Neural cell (in vitro differentiated cells): Measurements from ENCODE around the gene KRTAP5-8.

Experiments
- EP300 ChIP-seq: fragments of 450-650 bp; conservative IDR thresholded peaks from 2 replicates; pipeline ENCODE4 v1.6.1; 2014; ENCODE audit warnings: antibody characterized with exemption, mild to moderate bottlenecking, moderate library complexity; ENCODE audit not compliant: poor library complexity, severe bottlenecking
- EZH2 ChIP-seq: fragments of 200-600, 300-800 bp; shearing (Covaris generic), sonication (generic); IDR thresholded peaks from 2 replicates; pipeline ENCODE4 v1.6.1; 2014; ENCODE audit warnings: antibody characterized with exemption, low read length, borderline replicate concordance, mild to moderate bottlenecking; ENCODE audit not compliant: insufficient read depth, poor library complexity, severe bottlenecking
- POLR2AphosphoS5 ChIP-seq: IDR thresholded peaks from 2 replicates; pipeline ENCODE4 v1.6.1; 2012
- RAD21 ChIP-seq: fragments of 450-650 bp; conservative IDR thresholded peaks from 2 replicates; pipeline ENCODE4 v1.6.1; 2014; ENCODE audit warnings: antibody characterized with exemption, mild to moderate bottlenecking, moderate library complexity
- TAF1 ChIP-seq: IDR thresholded peaks from 2 replicates; pipeline ENCODE4 v1.6.1; 2012; ENCODE audit warnings: low read depth
- TF ChIP-seq, protein P1 (sequence below): fragments of 450-650 bp; IDR thresholded peaks from 2 replicates; pipeline ENCODE4 v1.5.1; 2014; ENCODE audit warnings: antibody characterized with exemption, mild to moderate bottlenecking, moderate library complexity; ENCODE audit not compliant: poor library complexity, severe bottlenecking

- TF ChIP-seq, protein P1, sequence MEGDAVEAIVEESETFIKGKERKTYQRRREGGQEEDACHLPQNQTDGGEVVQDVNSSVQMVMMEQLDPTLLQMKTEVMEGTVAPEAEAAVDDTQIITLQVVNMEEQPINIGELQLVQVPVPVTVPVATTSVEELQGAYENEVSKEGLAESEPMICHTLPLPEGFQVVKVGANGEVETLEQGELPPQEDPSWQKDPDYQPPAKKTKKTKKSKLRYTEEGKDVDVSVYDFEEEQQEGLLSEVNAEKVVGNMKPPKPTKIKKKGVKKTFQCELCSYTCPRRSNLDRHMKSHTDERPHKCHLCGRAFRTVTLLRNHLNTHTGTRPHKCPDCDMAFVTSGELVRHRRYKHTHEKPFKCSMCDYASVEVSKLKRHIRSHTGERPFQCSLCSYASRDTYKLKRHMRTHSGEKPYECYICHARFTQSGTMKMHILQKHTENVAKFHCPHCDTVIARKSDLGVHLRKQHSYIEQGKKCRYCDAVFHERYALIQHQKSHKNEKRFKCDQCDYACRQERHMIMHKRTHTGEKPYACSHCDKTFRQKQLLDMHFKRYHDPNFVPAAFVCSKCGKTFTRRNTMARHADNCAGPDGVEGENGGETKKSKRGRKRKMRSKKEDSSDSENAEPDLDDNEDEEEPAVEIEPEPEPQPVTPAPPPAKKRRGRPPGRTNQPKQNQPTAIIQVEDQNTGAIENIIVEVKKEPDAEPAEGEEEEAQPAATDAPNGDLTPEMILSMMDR, result no peak
- TF ChIP-seq POLR2AphosphoS5 (no peak), EZH2 (no peak), TAF1 (no peak), RAD21 (no peak), EP300 (no peak)
These were observed 10.3 kb downstream of the KRTAP5-8 start, which contains the start of gene KRTAP5-9 for GRCh38 chr11:71548120-71548519.
